Measurements from ENCODE around the gene CLEC2B. TPM values are rescaled to one million over a fixed set of nuclear protein-coding genes. Genes with fewer than 3 reads are reported as not detected.

CLEC2B gene
- total and polyA plus RNA-seq, 4 donors, result 2.9 to 4.2 (median 3.1) TPM

DNA sequence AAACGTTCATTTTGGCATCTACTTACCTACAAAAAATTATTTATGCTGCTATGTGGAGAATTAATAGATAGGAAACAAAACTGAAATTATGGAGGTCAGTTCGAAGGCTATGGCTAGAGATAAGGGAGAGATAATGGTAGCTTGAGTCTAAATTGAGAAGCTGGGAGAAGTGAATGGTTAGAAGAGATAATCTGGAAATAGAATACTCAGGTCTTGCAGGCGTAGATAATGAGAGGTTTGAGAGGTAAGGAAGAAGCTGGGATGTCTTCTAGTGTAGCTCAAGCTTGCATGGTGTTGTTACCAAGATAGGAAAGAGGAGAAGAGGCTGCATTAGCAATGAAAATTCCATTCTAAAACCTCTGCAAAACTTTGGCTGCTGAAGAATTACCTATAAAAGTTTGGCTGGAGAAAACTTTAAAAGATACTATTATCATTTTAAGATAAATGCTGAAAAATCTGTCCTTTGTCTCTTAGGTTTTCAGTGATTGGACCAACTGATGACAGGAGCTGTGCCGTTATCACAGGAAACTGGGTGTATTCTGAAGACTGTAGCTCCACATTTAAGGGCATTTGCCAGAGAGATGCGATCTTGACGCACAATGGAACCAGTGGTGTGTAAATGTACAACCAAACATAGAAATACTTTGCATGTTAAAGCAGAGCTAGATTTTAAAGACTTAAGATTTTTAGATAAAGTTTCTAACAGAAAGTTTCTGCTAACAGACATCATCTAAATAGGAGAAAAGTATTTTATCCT lies 26.2 kb upstream of the CLEC2B start:
- Histone ChIP-seq H3K27ac (ENCODE audit: low read depth in 1 of 2, low read length in 2 of 2) (no peak overlapping the region), H3K36me3 (ENCODE audit: control insufficient read depth in 4 of 4, insufficient read depth in 3 of 4, low read depth in 1 of 4, low read length in 3 of 4) (no peaks in the 10 kb centered on the region), H3K4me3 (ENCODE audit: low read depth in 1 of 3, low read length in 3 of 3) (no peak overlapping the region), H3K27me3 (ENCODE audit: control insufficient read depth in 4 of 4, insufficient read depth in 4 of 4, low read length in 3 of 4) (no peaks in the 10 kb centered on the region), H3K4me1 (ENCODE audit: control insufficient read depth in 4 of 4, insufficient read depth in 4 of 4, low read length in 3 of 4) (peaks cover 0 to 8% (median under 1%) of the 10 kb centered on the region in 4 donors), H3K9me3 (ENCODE audit: control insufficient read depth in 4 of 4, low read length in 3 of 4) (no peaks in the 10 kb centered on the region), H3K9ac (ENCODE audit: low read depth in 1 of 2, low read length in 2 of 2) (no peak overlapping the region)
- 86% methylated on average over 6 of the region's 6 CpGs for WGBS
- no peak for TF ChIP-seq FOXA1 (IDR thresholded peaks at IDR 0.05)
- no peak for TF ChIP-seq NR2F2 (IDR thresholded peaks at IDR 0.05)
- no peak for TF ChIP-seq EGR1 (IDR thresholded peaks at IDR 0.05; ENCODE audit: low read depth in 2 of 2)
- TF ChIP-seq RAD21 (IDR thresholded peaks at IDR 0.05), result no peak
- no peak for TF ChIP-seq RXRA (IDR thresholded peaks at IDR 0.05)
- no peak for TF ChIP-seq FOXA2 (IDR thresholded peaks at IDR 0.05)
- no peak for TF ChIP-seq TAF1 (conservative IDR thresholded peaks at IDR 0.05)
- no peak for TF ChIP-seq HNF4G (IDR thresholded peaks at IDR 0.05)
- no peak for TF ChIP-seq HNF4A (conservative IDR thresholded peaks at IDR 0.05)
- TF ChIP-seq CTCF (IDR thresholded peaks at IDR 0.05; ENCODE audit: low read depth, low read length, missing input control), result no peak
- no peak for TF ChIP-seq ZBTB33 (IDR thresholded peaks at IDR 0.05)
- DNase-seq (ENCODE audit: low spot score), result no peak

- Histone ChIP-seq H3K27ac (ENCODE audit: low read depth in 1 of 2, low read length in 2 of 2) (no peak overlapping the region), H3K27me3 (ENCODE audit: control insufficient read depth in 4 of 4, insufficient read depth in 4 of 4, low read length in 3 of 4) (no peaks in the 10 kb centered on the region), H3K4me3 (ENCODE audit: low read depth in 1 of 3, low read length in 3 of 3) (no peak overlapping the region), H3K9me3 (ENCODE audit: control insufficient read depth in 4 of 4, low read length in 3 of 4) (no peaks in the 10 kb centered on the region), H3K9ac (ENCODE audit: low read depth in 1 of 2, low read length in 2 of 2) (no peak overlapping the region), H3K4me1 (ENCODE audit: control insufficient read depth in 4 of 4, insufficient read depth in 4 of 4, low read length in 3 of 4) (peaks cover 0 to 5% (median 0%) of the 10 kb centered on the region in 4 donors), H3K36me3 (ENCODE audit: control insufficient read depth in 4 of 4, insufficient read depth in 3 of 4, low read depth in 1 of 4, low read length in 3 of 4) (no peaks in the 10 kb centered on the region)
- DNase-seq (ENCODE audit: low spot score), result no peak
- WGBS, result 34% methylated on average over 4 of the region's 4 CpGs
- TF ChIP-seq CTCF (IDR thresholded peaks at IDR 0.05; ENCODE audit: low read depth, low read length, missing input control), result no peak
- TF ChIP-seq HNF4G (IDR thresholded peaks at IDR 0.05), result no peak
- no peak for TF ChIP-seq YY1 (IDR thresholded peaks at IDR 0.05)
- TF ChIP-seq NR2F2 (IDR thresholded peaks at IDR 0.05), result no peak
- no peak for TF ChIP-seq FOXA2 (IDR thresholded peaks at IDR 0.05)
- no peak for TF ChIP-seq TAF1 (conservative IDR thresholded peaks at IDR 0.05)
- TF ChIP-seq FOXA1 (IDR thresholded peaks at IDR 0.05), result no peak
- TF ChIP-seq REST (IDR thresholded peaks at IDR 0.05), result no peak
- TF ChIP-seq JUND (IDR thresholded peaks at IDR 0.05), result no peak
- TF ChIP-seq SP1 (IDR thresholded peaks at IDR 0.05), result no peak
- no peak for TF ChIP-seq EGR1 (IDR thresholded peaks at IDR 0.05; ENCODE audit: low read depth in 2 of 2)
- TF ChIP-seq RAD21 (IDR thresholded peaks at IDR 0.05), result no peak
- no peak for TF ChIP-seq MAX (IDR thresholded peaks at IDR 0.05)
- TF ChIP-seq RXRA (IDR thresholded peaks at IDR 0.05), result no peak
- TF ChIP-seq, protein P1, sequence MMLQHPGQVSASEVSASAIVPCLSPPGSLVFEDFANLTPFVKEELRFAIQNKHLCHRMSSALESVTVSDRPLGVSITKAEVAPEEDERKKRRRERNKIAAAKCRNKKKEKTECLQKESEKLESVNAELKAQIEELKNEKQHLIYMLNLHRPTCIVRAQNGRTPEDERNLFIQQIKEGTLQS (IDR thresholded peaks at IDR 0.05), result no peak
- TF ChIP-seq HNF4A (conservative IDR thresholded peaks at IDR 0.05), result no peak
- TF ChIP-seq ZBTB33 (IDR thresholded peaks at IDR 0.05), result no peak
These were observed 19.6 kb upstream of the CLEC2B start for GRCh38 chr12:9888665-9889273.
